HG03025 (cell line): Measurements from ENCODE around the gene SRGAP2C.
"Not testable (repeated sequence)": the region's sequence is repeated elsewhere in the genome, so short reads cannot be mapped to it uniquely, and the experiment has no call there.

Source experiments
- ATAC-seq: cut with Tn5 transposase; IDR thresholded peaks from one replicate; pipeline ENCODE4 v1.9.1; 2021; ENCODE audit warnings: mild to moderate bottlenecking, moderate library complexity; ENCODE audit not compliant: unreplicated experiment, low FRiP score

Gene SRGAP2C

DNA sequence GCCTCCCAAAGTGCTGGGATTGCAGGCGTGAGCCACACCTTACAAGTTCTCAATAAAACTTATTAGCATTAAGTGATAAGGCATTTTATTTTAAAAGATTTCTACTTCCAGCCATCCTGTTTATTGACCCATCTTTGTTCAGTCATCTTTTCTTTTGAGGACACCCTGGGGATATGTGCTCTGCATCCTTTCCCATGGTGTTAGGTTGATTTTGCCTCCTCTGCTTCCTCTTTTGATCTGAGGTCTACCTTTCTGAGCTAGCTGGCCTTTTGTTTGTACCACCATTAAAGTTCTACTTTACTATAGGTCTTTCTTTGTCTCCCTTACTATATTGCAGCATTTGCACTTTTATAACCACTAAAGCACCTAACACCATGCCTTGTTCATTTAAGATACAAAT is 136.9 kb downstream of the SRGAP2C start:
- not testable (repeated sequence) for ATAC-seq

DNA sequence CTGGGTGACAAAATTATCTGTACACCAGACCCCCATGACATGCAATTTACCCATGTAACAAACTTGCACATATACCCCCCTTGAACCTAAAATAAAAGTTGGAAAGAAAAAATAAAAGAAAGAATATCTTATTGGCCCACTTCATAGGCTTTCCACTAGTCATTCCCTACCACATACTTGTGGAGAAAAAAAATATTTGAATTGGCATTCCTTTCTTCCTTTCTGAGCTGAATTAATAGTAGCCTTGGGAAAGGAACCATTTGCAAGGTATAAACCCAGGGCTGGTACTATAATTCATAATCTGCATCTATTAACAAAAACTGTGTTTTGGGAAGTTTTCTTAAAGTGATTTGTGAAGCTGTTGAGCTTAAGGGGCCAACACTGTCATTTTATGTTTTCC is 140.0 kb downstream of the SRGAP2C start:
- not testable (repeated sequence) for ATAC-seq

DNA sequence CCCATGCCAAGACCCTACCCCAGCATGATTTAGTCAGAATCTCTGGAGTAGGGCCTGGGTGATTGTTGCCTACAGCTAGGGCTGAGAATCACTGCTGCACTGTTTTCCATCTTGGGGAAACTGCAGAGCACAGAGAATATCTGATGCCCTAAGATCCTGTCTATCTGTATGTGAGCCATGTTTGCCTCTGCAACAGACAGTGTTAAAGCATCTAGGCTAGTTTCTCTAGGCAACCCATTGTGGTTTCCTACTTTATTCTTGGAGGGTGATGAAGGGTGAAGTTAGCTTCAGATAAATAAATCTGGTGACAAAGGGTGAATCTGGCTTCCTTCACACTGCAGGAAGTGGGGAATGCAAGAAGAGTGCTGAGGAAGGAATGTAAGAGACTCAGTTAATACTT is 147.4 kb downstream of the SRGAP2C start:
- ATAC-seq = not testable (repeated sequence)

DNA sequence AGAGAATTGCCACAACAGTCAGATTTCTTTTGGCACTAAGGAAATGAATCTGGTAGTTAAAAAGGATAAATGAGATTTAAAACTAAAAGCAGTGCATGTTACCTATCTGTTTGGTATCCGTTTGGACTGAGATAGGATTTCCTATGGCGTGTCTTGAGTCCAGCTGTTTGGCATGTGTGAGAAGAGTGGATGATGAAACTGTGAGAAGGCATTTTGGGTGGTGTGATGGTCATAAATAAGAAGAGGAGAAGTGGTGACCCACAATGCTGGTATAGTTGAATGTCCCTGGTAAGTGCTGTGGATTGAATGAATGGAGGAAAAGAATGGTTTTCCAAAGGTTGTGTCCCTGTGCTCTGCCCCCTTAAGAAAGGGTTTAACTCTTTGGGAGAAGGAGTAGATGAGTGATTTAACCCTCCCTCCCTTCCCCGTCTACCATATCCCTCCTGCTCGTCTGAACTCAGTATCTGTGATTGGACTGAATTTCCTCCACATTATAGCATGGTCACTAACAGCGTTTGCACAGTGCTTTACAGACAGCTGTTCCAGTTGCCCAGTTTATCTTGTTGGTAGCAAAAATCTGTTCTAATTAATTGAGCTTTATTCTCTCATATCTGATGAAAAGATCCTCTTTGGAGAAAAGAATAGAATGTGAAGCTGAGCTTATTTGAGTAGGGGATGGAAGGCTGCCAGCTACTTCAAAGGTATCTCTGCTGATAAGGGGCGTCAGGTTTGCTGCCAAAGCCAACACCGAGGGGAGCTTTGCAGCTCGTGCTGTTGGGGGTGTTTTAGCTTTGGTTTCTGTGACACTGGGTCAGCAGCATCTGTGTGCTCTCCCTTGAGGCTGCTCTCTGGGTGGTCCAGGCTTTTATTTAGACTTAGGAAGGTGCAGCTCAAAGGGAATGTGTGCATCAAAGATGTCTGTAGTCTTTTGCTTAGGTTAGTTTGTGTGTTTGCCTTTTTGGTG is 148.1 kb downstream of the SRGAP2C start:
- ATAC-seq = not testable (repeated sequence)

DNA sequence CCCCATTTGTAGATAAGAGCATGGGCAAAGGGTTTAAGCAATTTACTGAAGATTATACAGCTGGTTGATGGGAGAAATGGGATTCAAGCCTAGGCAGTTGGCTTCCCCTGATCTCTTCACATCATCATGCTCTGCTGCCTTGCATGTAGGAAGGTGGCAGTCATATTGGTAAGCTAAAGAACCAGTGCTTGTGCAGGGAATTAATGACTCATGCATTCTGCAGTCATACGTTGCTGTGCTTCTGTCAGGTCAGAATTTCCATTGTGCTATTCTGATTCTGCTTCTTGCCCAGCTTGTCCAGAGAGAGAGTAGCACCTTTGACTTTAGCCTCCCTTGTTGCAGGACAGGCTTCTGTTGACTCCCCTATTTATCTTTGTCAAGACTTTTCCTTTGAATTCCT is 153.2 kb downstream of the SRGAP2C start:
- ATAC-seq = not testable (repeated sequence)

DNA sequence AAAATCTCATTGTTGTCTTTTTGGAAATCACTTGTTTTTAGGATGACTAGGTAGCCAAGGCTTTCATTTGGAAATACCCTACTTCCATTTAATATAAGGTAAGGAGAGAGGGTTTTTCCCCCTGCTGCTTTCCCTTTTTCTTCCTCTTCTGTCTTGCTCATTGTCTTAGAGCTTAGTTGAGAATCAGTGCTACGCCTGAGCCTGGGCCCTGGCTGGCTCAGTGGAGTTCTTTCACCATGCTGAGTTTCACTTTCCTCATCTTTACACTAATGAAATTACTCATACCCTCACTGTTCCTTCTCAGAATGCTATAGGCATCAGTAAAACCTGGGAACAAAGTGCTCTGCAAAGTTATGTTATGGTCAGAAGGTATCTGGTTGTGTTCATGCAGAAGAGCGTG is 154.8 kb downstream of the SRGAP2C start:
- not testable (repeated sequence) for ATAC-seq

DNA sequence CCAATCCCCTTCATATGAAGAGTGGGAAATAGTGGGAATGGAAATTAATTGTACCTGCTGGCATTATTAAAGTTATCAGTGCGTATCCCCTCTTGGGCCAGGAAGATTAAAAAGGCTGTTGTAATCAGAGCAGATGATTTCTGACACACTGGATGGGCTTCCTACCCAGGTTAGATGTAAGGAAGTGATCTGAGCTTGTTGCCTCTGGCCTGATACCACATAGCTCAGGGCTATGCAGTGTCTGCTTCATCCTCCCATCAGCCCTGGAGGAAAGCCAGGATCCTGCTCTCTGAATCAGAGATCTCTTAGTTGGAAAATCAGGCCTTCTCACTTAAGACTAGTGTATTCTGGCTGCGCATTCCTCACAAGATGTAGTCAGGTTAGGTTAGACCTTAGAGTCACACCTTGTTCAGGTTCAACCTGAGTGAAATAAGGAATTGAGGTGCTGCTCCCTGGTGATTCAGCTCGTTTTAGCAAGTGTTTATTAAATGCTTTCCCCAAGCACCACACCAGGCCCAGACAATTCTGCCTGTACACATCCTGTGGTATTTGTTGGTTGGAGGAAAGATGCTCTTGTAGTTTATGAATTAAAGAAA is 158.6 kb downstream of the SRGAP2C start:
- not testable (repeated sequence) for ATAC-seq

DNA sequence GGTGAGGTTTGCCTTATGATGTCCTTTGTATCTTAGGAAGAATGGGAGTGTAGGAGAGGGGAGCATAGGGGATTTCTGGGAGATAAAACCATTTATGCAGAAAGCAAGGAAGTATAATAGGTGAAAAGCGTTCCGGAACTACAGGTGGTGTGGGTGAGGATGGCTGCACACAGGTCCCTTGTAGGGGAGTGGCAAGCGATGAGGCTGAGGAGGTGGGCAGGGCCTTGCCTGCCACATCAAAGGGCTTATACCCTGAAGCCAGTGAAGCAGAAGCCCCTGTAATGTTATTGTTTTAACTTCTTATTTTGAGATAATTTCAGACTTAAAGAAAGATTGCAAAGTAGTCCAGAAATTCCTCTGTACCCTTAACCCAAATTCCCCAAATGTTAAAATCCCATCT is 159.6 kb downstream of the SRGAP2C start:
- not testable (repeated sequence) for ATAC-seq

DNA sequence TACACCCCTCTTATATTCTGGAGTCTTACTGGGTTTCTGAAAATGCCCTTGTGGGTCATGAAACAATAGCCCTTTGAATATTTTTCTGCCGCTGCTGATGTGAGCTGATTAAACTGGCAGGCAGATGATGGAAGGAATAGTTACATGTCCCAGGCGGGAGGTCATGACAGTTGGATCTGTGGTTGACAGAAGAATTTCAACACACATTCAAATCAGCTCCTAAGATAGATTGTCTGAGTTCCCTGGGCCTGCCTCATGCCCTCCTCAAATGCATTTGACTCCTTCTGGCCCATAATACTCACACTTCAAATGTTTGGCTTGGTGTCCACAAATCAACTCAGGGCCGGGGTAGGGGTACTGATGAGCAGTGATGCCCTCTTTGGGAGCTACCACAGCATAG is 161.9 kb downstream of the SRGAP2C start:
- not testable (repeated sequence) for ATAC-seq

DNA sequence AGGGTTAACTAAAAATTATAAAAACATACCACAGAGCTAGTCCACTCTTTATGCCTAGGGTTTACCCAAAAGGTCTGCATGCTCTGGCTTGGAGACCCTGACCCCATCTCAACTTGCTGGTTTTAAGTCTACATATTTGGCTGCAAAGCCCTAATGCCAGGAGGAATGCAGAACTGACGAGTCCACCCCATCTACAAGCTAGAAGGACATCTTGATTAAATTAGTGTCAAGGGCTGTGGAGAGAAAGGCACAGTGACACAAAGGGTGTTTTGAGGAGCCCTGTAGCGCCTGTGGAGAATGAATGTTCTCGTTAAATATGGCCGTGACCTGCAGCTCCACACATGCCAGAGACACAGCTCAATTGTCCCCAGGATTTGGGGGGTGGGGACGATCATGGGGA is 162.7 kb downstream of the SRGAP2C start:
- ATAC-seq = not testable (repeated sequence)

DNA sequence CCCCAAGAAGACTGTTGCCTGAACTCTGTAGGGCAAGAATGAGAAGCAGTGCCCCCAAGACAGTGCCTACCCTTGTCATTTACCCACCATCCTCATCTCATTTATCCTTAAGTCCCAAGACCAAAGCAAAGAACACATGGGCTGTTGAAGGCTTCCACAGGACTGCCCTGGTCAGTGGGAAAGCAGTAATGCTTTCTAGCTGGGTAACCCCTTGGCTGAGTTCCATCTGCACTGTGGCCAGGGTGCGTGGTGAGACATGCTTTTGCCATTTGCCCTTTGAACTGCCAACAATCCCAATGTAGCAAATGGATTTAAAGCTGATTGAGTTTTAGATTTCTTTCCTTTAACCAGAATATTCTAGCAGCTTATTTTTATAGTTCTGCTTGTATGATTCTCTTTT is 163.3 kb downstream of the SRGAP2C start:
- not testable (repeated sequence) for ATAC-seq

DNA sequence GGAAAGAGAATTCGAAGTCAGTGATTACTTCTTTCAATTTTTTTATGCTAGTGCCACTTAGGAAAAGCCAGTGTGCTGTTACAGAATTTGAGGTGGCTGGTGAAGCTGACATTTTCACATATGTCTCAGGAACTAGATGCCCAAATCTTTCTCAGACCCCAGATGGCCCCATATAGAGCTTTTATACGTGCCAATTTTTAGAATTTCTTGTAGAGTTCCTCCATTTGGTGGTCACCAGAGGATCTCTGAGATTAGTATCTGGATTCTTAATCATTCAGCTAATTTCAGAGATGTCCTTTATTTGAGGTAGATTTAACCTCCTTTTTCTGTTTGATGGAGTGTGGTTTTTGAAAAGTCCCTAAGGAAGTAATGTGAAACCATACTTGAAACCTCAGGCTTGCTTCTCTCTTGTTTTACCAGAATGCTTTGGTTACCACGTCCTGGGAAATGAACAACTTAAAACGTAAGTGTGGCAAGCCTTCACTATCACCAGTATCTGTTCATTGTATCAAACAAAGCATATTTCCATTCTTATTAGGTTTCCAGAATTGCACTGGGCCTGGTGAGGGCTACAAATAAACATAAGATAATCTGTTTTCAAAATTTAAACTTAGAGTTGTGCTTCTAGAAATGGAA is 164.7 kb downstream of the SRGAP2C start:
- not testable (repeated sequence) for ATAC-seq

DNA sequence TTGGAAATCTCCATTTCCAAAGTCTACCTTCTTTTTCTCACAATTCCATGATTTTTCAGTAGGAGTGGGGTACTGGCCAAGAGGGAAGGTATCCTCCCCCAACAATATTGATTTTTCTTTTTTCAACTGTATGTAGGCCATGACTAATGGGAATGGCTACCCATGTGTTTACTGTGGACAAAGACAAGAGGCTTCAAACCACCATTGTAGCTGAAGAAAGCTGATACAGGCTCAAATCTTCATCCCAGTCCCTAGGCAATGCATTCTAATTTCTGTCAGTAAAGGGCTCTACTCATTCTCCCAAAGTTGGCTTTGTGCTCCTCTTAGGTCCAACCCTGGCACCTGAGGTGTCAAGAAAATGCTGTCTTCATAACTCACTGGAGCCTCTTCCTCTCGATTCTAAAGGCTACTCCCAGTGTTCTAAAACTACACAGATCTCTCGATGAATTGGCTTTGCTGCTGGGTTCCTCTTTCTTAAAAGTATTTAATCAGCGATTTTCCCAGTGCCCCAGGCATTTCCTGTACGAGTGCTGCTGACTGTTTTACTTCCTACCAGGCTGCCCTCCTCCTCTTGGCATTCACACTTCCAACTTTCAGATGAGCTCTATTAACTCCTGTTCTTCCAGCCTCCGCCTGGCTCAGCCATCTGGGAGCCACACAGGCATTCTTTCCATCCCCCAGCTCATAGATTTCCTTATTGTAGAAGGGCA is 171.1 kb downstream of the SRGAP2C start:
- not testable (repeated sequence) for ATAC-seq

DNA sequence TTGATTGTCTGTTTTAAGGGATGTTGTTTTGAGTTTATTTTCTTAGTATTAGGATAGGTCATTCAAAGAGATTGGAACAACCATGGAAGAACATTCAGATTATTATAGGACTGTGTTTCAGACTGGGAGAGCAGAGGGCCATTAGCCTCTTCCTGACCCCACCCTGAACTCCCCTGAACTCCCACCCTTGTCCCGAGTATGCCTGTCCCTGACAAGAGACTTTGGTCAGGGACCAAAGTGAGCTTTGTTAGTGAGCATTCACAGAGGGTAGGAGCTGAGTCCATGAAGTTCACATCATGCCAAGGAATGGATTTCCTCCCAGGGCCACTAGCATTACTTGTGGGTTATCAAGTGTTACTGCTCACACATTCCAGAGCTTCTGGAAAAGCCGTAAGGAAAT is 172.0 kb downstream of the SRGAP2C start:
- ATAC-seq = not testable (repeated sequence)

DNA sequence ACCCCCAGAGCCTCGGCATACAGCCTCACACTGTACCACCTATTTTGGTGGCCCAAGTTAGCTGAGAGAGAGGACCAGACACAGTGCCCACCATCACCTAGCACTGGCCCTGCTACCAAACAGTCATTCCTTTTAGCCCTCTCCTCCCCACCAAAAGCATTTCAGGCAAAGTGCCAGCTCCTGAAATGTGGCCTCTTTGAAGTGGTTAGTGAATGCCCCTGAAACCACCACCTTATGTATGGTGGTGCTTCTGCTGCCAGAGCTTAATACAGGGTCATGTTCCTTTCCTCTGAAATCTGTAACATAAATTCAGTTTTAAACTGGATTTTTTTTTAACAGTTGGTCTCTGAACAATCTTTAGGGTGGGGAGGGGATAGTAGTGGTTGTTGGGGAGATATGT is 175.8 kb downstream of the SRGAP2C start:
- ATAC-seq = not testable (repeated sequence)

DNA sequence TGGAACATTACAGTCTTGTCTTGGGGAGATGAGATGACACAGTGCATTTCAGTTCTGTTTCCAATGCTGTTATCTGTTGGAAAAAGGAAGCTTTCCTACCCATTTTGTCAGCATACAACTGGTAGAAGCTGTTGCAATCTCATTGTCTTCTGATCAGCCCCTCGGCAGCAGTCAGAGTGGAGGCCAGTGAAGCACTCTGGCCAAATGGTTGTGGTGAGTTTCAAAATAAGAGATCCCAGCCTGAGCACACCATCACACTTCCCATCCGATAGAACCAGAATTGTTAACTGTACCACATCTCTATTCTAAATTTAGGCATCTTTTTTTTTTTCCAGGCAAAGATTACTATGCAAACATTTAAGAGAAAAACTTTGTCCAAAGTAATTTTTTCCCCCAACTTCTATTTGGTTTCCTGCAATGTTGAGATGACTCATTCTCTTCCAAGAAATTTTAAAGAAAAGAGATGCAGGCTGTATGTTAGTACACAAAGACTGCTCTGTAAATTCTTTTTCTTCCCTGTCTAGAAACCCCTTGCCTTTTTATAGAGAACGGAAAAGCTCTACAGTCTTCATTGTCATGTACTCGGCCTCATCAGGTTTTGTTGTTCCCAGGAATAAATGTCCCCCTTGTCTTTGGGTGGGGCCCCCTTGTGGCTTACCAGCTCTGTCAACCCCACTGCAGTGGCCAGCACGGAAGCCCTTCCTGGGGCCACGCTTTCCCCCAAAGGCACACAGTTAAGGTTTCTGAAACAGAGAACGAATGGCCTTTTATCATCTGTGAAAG is 176.9 kb downstream of the SRGAP2C start:
- ATAC-seq = not testable (repeated sequence)

DNA sequence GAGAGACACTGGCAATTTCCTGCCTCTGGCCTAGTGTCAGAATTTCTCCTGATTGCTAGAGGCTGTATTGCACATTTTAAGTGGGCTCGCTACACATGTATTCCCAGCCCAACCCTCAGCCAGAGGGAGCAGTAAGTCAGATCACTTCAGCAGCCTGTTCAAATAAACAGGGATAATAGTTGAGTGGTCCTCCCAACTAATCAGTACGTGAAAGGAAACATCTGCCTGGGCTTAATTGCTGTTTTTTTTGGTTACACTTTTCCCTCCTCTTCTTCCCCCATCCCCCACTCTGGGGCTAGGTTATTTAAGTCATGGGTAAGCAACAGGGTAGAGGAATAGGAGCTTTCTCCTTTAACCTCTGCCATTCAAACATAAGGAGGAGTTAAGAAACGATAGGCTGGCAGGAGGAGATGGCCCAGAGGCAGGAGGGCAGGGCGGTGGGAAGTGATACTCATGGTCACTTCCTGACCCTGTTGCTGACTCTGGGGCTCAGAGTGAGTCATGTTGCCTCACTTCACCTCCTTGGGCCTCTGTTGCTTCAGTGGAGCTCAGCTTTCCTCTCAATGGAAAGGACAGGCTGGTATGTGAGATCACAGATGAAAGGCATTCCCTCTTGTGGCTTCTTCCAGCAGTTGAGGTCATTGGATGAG is 177.6 kb downstream of the SRGAP2C start:
- not testable (repeated sequence) for ATAC-seq

DNA sequence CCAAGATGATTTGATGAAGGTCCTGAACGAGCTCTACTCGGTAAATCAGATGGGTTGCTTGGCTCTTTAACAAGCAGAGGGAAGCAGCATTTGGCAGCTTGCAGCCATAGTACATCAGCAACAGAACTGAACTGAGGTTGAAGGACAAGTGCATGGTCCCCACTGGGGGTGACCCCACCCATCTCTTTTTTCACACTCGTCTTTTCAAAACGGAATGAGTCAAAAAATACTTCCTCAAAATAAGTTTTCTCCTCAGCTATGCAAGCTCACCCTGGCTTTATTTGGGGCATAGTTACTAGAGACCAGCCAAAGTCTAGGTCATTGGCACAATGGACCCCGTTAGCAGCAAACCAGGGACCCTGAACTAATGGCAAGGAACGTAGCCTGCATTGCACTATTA is 180.5 kb downstream of the SRGAP2C start:
- not testable (repeated sequence) for ATAC-seq

DNA sequence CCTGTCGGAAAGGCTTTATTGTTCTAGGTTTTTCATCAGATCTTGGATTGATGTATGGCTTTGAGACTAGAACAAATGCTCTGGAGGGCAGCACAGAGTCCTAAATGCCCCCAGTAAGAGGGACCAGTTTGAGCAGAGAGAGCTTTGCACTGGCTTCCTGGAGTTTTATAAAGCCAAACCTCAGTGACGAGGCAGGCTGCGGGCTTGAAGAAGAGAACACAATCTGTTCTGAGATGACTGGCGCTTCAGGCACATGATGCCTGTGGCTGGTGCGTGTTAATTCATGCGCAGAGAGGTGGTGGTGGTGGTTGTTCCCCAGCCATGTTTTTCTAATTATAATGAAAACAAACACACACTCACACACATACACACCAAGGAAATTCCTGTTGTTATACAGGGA is 180.9 kb downstream of the SRGAP2C start:
- not testable (repeated sequence) for ATAC-seq
